Measurements from ENCODE around the gene RBM26.

RBM26 gene

DNA sequence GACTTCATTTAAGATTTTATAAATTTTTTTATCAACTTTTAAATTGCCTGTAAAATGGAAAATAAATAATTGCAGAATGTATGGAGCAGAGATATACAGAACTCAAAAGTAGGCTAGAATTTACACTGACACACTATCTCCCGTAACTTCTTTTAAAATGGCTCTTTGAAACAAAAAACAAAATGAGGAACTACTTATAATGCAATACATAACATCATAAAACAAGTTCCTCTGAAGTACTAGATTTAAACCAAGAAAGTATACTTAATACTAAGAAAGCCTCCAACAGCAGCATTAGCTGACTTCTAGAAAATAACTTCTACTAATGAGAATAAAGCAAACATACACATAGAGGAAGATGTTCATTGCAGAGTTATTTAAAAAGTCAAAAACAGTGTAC is 17.0 kb downstream of the RBM26 start:
- no peak for DNase-seq (ENCODE audit: low spot score)
- H2BK15ac ChIP-seq (ENCODE audit: low read length): no peak overlapping the region
- no peak overlapping the region for H2BK5ac ChIP-seq (ENCODE audit: low read length)
- H3K18ac ChIP-seq (ENCODE audit: low read length): no peak overlapping the region
- no peak overlapping the region for H2BK120ac ChIP-seq (ENCODE audit: low read depth, low read length)
- H3K9ac ChIP-seq (ENCODE audit: low read depth, low read length, poor library complexity): no peak overlapping the region
- no peak overlapping the region for H3K4ac ChIP-seq (ENCODE audit: low read length)
- H3K4me2 ChIP-seq (ENCODE audit: insufficient read depth, low read length, poor library complexity, severe bottlenecking): no peak overlapping the region
- H3K9me3 ChIP-seq (replicated peaks in 1 of 2; ENCODE audit: control insufficient read depth in 2 of 2, insufficient read depth in 1 of 2, low read depth in 1 of 2, low read length in 2 of 2): peaks cover 0 to 18% of the 10 kb centered on the region in 2 donors
- no peak overlapping the region for H3K23ac ChIP-seq (ENCODE audit: low read depth, low read length, poor library complexity)
- H3K27ac ChIP-seq (replicated peaks; ENCODE audit: low read length): no peak overlapping the region
- H2AK5ac ChIP-seq (ENCODE audit: low read depth, low read length): no peak overlapping the region
- no peak overlapping the region for H2BK12ac ChIP-seq (ENCODE audit: low read length)
- H3K4me1 ChIP-seq (ENCODE audit: control insufficient read depth in 2 of 2, insufficient read depth in 1 of 2, low read depth in 1 of 2, low read length in 2 of 2): peaks cover 3 to 6% of the 10 kb centered on the region in 2 donors
- no peak overlapping the region for H4K91ac ChIP-seq (ENCODE audit: low read depth, low read length, poor library complexity)
- H4K8ac ChIP-seq (ENCODE audit: low read depth, low read length): no peak overlapping the region
- H3K27me3 ChIP-seq (ENCODE audit: control insufficient read depth in 3 of 3, insufficient read depth in 3 of 3, low read depth in 1 of 3, low read length in 3 of 3): no peaks in the 10 kb centered on the region
- H3K4me3 ChIP-seq (ENCODE audit: low read length in 2 of 2): no peak overlapping the region
- H3K14ac ChIP-seq (ENCODE audit: low read length): no peak overlapping the region
- peaks cover 2% of the 10 kb centered on the region for H3K79me1 ChIP-seq (ENCODE audit: low read depth, low read length)
- H2AFZ ChIP-seq (ENCODE audit: low read length): no peak overlapping the region
- peaks cover 3 to 35% of the 10 kb centered on the region in 2 donors for H3K36me3 ChIP-seq (replicated peaks in 1 of 2; ENCODE audit: control insufficient read depth in 2 of 2, insufficient read depth in 2 of 2, low read length in 2 of 2)
- no CpG with 5 or more reads among the region's 1 CpG for WGBS, 2 donors (ENCODE audit: extremely low coverage in 2 of 2, insufficient read length in 2 of 2, insufficient replicate concordance in 1 of 2)

- no peak overlapping the region for H3K23ac ChIP-seq (ENCODE audit: low read depth, low read length, poor library complexity)
- H4K8ac ChIP-seq (ENCODE audit: low read depth, low read length): no peak overlapping the region
- no peak overlapping the region for H3K27ac ChIP-seq (replicated peaks; ENCODE audit: low read length)
- peaks cover 2% of the 10 kb centered on the region for H3K79me1 ChIP-seq (ENCODE audit: low read depth, low read length)
- H3K9ac ChIP-seq (ENCODE audit: low read depth, low read length, poor library complexity): no peak overlapping the region
- H3K14ac ChIP-seq (ENCODE audit: low read length): no peak overlapping the region
- H2AFZ ChIP-seq (ENCODE audit: low read length): no peak overlapping the region
- H3K27me3 ChIP-seq (ENCODE audit: control insufficient read depth in 3 of 3, insufficient read depth in 3 of 3, low read depth in 1 of 3, low read length in 3 of 3): no peaks in the 10 kb centered on the region
- H3K4me1 ChIP-seq (ENCODE audit: control insufficient read depth in 2 of 2, insufficient read depth in 1 of 2, low read depth in 1 of 2, low read length in 2 of 2): no peaks in the 10 kb centered on the region
- H3K4ac ChIP-seq (ENCODE audit: low read length): no peak overlapping the region
- H2BK12ac ChIP-seq (ENCODE audit: low read length): no peak overlapping the region
- H3K4me2 ChIP-seq (ENCODE audit: insufficient read depth, low read length, poor library complexity, severe bottlenecking): no peak overlapping the region
- no peak overlapping the region for H4K91ac ChIP-seq (ENCODE audit: low read depth, low read length, poor library complexity)
- no peak overlapping the region for H3K18ac ChIP-seq (ENCODE audit: low read length)
- no peak overlapping the region for H2AK5ac ChIP-seq (ENCODE audit: low read depth, low read length)
- no peak for DNase-seq (ENCODE audit: low spot score)
- H3K9me3 ChIP-seq (replicated peaks in 1 of 2; ENCODE audit: control insufficient read depth in 2 of 2, insufficient read depth in 1 of 2, low read depth in 1 of 2, low read length in 2 of 2): peaks cover 0 to 17% of the 10 kb centered on the region in 2 donors
- H2BK120ac ChIP-seq (ENCODE audit: low read depth, low read length): no peak overlapping the region
- H2BK5ac ChIP-seq (ENCODE audit: low read length): no peak overlapping the region
- H3K36me3 ChIP-seq (replicated peaks in 1 of 2; ENCODE audit: control insufficient read depth in 2 of 2, insufficient read depth in 2 of 2, low read length in 2 of 2): peaks cover 3 to 39% of the 10 kb centered on the region in 2 donors
- no peak overlapping the region for H3K4me3 ChIP-seq (ENCODE audit: low read length in 2 of 2)
- WGBS, 2 donors (ENCODE audit: extremely low coverage in 2 of 2, insufficient read length in 2 of 2, insufficient replicate concordance in 1 of 2): no CpG with 5 or more reads among the region's 4 CpGs
- H2BK15ac ChIP-seq (ENCODE audit: low read length): no peak overlapping the region
Observed at GRCh38 chr13:79387853-79388252, 18.2 kb downstream of the RBM26 start.

- DNase-seq (ENCODE audit: low spot score): no peak
- no peak overlapping the region for H3K4me2 ChIP-seq (ENCODE audit: insufficient read depth, low read length, poor library complexity, severe bottlenecking)
- H2BK15ac ChIP-seq (ENCODE audit: low read length): no peak overlapping the region
- no peak overlapping the region for H2AK5ac ChIP-seq (ENCODE audit: low read depth, low read length)
- peaks cover 0 to 14% of the 10 kb centered on the region in 2 donors for H3K9me3 ChIP-seq (replicated peaks in 1 of 2; ENCODE audit: control insufficient read depth in 2 of 2, insufficient read depth in 1 of 2, low read depth in 1 of 2, low read length in 2 of 2)
- peaks cover 3 to 35% of the 10 kb centered on the region in 2 donors for H3K36me3 ChIP-seq (replicated peaks in 1 of 2; ENCODE audit: control insufficient read depth in 2 of 2, insufficient read depth in 2 of 2, low read length in 2 of 2)
- H2BK5ac ChIP-seq (ENCODE audit: low read length): no peak overlapping the region
- no peak overlapping the region for H3K9ac ChIP-seq (ENCODE audit: low read depth, low read length, poor library complexity)
- no peak overlapping the region for H4K91ac ChIP-seq (ENCODE audit: low read depth, low read length, poor library complexity)
- no peak overlapping the region for H3K23ac ChIP-seq (ENCODE audit: low read depth, low read length, poor library complexity)
- H3K79me1 ChIP-seq (ENCODE audit: low read depth, low read length): peaks cover 2% of the 10 kb centered on the region
- WGBS, 2 donors (ENCODE audit: extremely low coverage in 2 of 2, insufficient read length in 2 of 2, insufficient replicate concordance in 1 of 2): no CpG with 5 or more reads among the region's 1 CpG
- H3K27ac ChIP-seq (replicated peaks; ENCODE audit: low read length): no peak overlapping the region
- no peak overlapping the region for H3K4ac ChIP-seq (ENCODE audit: low read length)
- H2BK120ac ChIP-seq (ENCODE audit: low read depth, low read length): no peak overlapping the region
- H3K4me3 ChIP-seq (ENCODE audit: low read length in 2 of 2): no peak overlapping the region
- H4K8ac ChIP-seq (ENCODE audit: low read depth, low read length): no peak overlapping the region
- H2BK12ac ChIP-seq (ENCODE audit: low read length): no peak overlapping the region
- H3K14ac ChIP-seq (ENCODE audit: low read length): no peak overlapping the region
- no peak overlapping the region for H3K18ac ChIP-seq (ENCODE audit: low read length)
- no peak overlapping the region for H2AFZ ChIP-seq (ENCODE audit: low read length)
- H3K4me1 ChIP-seq (ENCODE audit: control insufficient read depth in 2 of 2, insufficient read depth in 1 of 2, low read depth in 1 of 2, low read length in 2 of 2): no peaks in the 10 kb centered on the region
- no peaks in the 10 kb centered on the region for H3K27me3 ChIP-seq (ENCODE audit: control insufficient read depth in 3 of 3, insufficient read depth in 3 of 3, low read depth in 1 of 3, low read length in 3 of 3)
Observed at GRCh38 chr13:79386125-79386826, 19.8 kb downstream of the RBM26 start.

- H2BK12ac ChIP-seq (ENCODE audit: low read length): no peak overlapping the region
- no peak for DNase-seq (ENCODE audit: low spot score)
- H2BK120ac ChIP-seq (ENCODE audit: low read depth, low read length): no peak overlapping the region
- no peak overlapping the region for H3K27ac ChIP-seq (replicated peaks; ENCODE audit: low read length)
- no peak overlapping the region for H3K9ac ChIP-seq (ENCODE audit: low read depth, low read length, poor library complexity)
- no peak overlapping the region for H3K23ac ChIP-seq (ENCODE audit: low read depth, low read length, poor library complexity)
- H3K4me1 ChIP-seq (ENCODE audit: control insufficient read depth in 2 of 2, insufficient read depth in 1 of 2, low read depth in 1 of 2, low read length in 2 of 2): no peaks in the 10 kb centered on the region
- H2AK5ac ChIP-seq (ENCODE audit: low read depth, low read length): no peak overlapping the region
- no peak overlapping the region for H4K91ac ChIP-seq (ENCODE audit: low read depth, low read length, poor library complexity)
- H3K36me3 ChIP-seq (replicated peaks in 1 of 2; ENCODE audit: control insufficient read depth in 2 of 2, insufficient read depth in 2 of 2, low read length in 2 of 2): peaks cover 3 to 29% of the 10 kb centered on the region in 2 donors
- peaks cover 2% of the 10 kb centered on the region for H3K79me1 ChIP-seq (ENCODE audit: low read depth, low read length)
- H3K18ac ChIP-seq (ENCODE audit: low read length): no peak overlapping the region
- no peak overlapping the region for H3K14ac ChIP-seq (ENCODE audit: low read length)
- no CpG with 5 or more reads among the region's 1 CpG for WGBS, 2 donors (ENCODE audit: extremely low coverage in 2 of 2, insufficient read length in 2 of 2, insufficient replicate concordance in 1 of 2)
- no peak overlapping the region for H4K8ac ChIP-seq (ENCODE audit: low read depth, low read length)
- no peak overlapping the region for H3K4me2 ChIP-seq (ENCODE audit: insufficient read depth, low read length, poor library complexity, severe bottlenecking)
- H3K4ac ChIP-seq (ENCODE audit: low read length): no peak overlapping the region
- peaks cover 0 to 10% of the 10 kb centered on the region in 2 donors for H3K9me3 ChIP-seq (replicated peaks in 1 of 2; ENCODE audit: control insufficient read depth in 2 of 2, insufficient read depth in 1 of 2, low read depth in 1 of 2, low read length in 2 of 2)
- no peaks in the 10 kb centered on the region for H3K27me3 ChIP-seq (ENCODE audit: control insufficient read depth in 3 of 3, insufficient read depth in 3 of 3, low read depth in 1 of 3, low read length in 3 of 3)
- H2BK5ac ChIP-seq (ENCODE audit: low read length): no peak overlapping the region
- H2BK15ac ChIP-seq (ENCODE audit: low read length): no peak overlapping the region
- H2AFZ ChIP-seq (ENCODE audit: low read length): no peak overlapping the region
- H3K4me3 ChIP-seq (ENCODE audit: low read length in 2 of 2): no peak overlapping the region
Observed at GRCh38 chr13:79385694-79386093, 20.4 kb downstream of the RBM26 start.

Measured in neuronal stem cell (in vitro differentiated cells).